HG03060 (cell line): ENCODE results near the gene DEXI.
A peak's percentile ranks its signal among the peaks of the same experiment; 100 is the strongest.
"Not testable (repeated sequence)": the region's sequence is repeated elsewhere in the genome, so short reads cannot be mapped to it uniquely, and the experiment has no call there.

Source experiments
- ATAC-seq: cut with Tn5 transposase; IDR thresholded peaks from one replicate; pipeline ENCODE4 v1.9.1; 2021; ENCODE audit warnings: low read depth, moderate number of reproducible peaks; ENCODE audit not compliant: unreplicated experiment

The DEXI gene

DNA sequence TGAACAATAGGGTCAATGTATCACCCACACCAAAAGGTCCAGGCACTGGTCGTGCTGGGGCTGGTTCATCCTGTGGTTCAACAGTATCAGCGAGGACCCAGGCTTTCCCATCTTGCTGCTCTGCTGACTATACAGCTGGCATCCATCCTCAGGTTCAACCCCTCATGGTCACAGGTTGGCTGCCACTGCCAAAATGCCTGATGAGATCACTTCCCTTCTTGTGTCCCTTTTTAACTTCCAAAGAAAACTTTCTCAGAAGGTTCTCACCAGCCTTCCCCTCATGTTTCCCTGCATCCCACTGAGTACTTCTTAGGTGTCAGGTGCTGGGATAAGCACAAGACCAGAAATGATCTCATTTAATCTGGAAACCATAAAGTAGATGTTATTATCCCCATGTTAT is 27.8 kb upstream of the DEXI start:
- no peak for ATAC-seq

DNA sequence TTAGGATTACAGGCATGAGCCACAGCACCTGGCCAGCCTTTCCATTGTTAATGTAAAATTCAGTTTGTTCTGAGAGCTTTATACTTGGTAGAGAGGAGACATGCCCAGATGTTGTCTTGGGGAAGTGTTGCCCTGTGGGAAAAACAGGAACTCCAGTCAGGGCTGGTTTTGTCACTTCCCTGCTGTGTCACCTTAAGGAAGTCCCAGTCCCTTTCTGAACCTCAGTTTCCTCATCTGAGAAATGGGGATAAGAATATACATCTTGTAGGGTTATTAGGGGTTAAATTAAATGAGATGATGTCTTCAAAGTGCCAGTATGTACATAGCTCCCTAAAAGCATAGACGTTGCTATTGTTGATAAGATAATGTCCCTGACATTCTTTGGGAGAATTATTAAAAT is 27.3 kb upstream of the DEXI start:
- ATAC-seq, result no peak

DNA sequence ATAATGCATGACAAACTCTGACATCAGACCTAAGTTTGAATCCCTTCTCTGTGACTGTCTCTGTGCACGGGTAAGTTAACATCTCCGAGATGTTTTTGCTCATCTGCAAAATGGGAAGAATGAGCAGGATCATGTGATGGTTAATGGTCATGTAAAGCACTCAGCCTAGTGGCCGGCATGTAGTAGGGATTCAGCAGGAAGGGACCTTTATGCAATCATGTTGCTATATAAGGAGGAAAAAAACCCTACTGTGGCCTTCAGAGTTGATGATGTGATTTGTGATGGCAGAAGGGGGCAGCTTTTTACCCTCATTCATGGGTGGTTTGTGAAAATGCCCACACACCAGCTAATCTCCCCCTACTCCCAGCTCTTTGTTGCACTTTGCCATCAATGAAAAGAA is 26.2 kb upstream of the DEXI start:
- no peak for ATAC-seq

DNA sequence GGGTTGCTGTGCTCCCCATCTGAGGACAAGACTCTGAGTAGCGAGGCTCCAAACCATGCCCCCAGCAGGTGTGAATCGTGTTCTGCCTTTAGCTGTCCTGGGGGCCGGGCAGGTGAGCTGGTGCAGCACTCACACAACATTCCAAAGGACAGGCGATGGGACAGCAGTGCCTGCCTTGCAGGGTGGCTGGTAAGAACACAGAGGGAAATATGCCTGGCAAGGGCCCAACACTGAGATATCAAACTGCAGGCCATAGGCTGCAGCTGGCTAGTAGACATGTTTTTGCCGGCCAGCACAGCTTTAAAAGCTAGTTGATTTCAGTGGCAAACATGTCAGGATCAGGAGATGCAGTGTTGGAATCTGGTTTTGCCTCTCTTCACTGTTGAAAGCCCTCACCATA is 25.7 kb upstream of the DEXI start:
- ATAC-seq, result no peak

DNA sequence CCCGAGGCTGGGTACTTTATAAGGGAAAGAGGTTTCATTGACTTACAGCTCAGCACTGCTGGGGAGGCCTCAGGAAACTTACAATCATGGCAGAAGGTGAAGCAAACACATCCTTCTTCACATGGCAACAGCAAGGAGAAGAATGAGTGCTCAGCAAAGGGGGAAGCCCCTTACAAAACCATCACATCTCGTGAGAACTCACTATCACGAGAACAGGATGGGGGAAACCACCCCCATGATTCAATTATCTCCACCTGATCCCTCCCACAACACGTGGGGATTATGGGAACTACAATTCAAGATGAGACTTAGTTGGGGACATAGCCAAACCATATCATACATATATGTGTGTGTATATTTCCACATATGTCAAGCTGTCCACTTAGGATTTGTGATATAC is 24.3 kb upstream of the DEXI start:
- not testable (repeated sequence) for ATAC-seq

DNA sequence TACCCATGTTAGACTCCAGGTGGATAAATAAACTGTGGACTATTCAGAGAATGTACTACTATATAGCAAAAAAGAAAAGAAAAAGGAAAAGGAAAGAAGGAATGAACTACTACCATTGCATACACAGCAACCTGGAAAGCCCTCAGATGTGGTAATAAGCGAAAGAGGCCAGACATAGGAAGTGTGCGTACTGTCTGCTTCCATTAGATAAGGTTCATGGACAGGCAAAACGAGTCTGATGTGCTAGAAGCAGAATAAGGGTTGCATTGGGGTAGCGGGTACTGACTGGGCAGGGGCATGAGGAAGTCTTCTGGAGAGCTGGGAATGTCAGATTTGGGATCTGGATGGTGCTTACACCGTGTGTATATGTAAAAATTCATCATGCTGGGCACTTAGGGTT is 23.9 kb upstream of the DEXI start:
- no peak for ATAC-seq

DNA sequence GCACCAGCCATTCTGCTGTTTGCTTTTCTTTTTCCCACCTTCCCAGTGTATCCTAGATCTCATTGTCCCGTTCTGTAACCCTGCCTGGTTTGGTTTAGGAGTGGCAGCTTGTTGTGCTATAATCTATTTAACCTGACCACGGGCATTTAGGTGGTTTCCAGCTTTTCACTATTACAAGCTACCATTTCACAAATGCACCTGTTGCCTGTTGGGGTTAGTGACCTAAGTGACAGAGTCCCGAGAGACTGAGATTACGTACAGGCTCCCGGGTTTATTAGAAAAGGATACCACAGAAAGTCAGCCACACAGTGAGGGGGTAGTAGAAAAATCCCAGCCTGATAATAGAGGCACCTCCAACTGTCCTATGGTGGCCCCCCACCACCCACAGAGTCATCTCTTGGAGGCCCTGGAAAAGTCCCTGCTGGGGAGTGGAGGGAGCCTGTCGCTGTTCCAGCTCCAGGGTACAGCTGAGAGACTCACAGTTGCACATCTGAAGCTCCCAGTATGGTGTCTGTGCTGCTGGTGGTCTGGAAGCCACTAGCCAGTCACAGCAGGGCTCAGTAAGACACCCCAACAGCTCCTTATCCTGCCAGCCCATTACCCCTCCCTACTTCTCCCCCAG is 23.3 kb upstream of the DEXI start:
- ATAC-seq, result peak; percentile 64

DNA sequence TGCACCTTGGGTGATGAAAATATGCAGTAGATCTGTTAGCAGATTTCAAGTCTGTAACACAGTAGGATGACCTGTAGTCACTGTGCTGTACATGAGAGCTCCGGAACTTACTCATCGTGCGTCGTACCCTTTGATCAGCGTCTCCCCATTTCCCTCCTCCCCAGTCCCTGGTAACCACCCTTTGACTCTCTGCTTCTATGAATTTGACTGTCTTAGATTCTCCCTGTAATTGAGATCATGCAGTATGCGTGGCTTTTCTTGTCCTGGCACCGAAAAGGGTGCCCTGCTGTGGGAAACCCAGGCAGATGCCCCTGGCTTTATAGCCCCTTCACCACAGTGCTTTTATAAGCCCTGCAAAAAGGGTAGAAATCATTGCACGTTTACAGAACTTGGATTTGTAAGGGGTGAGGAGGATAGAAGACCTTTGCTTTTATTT is 22.6 kb upstream of the DEXI start:
- no peak for ATAC-seq

DNA sequence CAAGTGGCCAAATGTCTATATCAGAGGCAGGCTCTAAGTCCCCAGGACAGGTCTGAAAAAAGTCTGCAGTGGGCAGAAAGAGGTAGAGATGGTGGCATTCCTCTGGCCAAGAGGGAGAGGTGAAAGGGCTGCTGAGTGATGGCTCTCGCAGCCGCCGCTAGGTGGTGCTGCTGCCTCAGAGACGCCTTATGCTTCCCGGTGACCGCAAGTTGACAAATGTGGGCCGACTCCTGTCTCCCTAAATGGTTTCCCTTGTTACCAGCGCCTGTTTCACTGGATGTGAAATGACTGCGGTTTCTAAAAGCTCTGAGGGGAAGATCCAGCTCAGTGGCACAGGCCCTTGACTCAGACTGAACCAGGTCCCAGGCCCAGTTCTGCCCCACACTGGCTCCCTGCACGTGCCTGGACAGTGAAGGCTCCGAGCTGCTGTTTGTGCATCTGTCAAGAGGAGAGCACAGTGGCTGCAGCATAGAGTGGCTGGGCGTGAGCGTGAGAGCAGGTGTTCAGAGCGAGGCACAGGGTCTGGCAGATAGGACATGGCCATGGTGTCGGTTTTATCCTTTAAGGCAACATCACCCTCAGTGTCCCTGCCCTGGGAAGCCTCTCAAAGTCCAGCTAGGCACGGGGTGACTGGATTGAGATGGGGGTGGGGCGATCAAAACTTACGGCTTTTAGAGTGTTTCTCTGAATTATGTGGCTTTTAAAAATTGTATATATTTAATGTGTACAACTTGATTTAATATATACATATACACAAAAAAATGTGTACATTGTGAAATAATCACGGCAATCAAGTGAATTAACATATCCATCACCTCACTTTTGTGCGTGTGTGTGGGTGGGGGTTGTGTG is 22.0 kb upstream of the DEXI start:
- no peak for ATAC-seq

DNA sequence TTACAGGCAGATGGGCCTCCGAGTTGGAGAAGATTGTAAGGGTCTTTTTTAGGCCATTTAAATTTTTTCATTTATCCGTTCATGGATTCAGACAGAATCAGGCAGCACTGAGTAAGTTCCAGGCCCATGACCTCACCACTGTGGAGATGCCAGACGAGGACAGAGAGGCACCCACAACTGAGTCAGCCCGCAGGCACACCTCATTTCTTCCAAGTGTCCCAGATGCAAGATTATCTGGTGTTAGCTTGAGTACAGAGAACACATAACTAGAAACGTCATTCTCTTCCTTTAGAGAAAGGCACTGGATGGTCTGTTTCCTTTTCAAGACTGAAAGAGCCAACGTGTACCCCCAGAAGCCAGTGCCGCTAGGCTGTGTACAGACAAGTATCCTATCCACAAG is 19.0 kb upstream of the DEXI start:
- ATAC-seq, result no peak

DNA sequence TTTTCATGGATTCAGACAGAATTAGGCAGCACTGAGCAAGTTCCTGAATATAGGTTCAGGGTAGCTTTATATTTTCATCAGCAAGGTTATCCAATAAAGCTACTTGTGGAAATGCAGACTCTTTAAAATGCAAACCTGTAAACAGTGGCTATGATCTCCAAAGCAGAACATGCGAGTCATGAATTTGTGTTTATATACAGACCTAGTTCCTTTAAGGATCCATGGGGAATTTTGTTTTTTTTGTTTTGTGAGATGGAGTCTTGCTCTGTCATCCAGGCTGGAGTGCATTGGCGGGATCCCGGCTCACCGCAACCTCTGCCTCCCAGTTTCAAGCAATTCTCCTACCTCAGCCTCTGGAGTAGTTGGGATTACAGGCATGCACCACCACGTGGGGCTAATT is 16.9 kb upstream of the DEXI start:
- no peak for ATAC-seq

DNA sequence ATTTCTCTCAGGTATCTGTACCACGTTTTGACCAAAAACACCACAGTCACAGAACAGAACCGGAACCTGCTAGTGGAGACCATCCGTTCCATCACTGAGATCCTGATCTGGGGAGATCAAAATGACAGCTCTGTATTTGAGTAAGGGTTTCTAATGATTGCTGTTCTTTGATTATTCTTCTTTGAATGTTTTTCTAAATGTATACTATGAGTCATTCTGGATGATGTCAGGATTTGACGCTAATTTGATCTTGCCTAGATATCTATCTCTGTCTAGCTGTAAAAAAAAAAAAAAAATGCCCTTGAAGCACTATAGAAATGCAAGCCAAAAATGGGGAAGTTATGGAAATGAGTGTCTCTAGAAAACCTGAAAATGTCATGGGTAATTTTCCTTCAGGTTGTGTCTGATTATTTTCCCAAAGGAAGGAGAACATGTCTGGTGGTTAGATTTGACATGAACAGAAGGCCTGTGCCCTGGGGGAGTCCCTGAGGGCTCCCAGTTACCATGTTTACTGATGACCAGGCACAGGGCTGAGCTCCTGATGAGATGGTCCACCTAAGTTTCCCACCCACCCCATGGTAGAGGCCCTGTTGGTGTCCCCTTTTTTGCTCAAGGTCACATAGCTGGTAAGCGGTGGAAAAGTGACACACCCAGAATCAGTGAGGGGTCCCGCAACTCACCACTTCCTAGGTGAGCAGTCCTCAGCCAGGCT is 15.7 kb upstream of the DEXI start:
- no peak for ATAC-seq

DNA sequence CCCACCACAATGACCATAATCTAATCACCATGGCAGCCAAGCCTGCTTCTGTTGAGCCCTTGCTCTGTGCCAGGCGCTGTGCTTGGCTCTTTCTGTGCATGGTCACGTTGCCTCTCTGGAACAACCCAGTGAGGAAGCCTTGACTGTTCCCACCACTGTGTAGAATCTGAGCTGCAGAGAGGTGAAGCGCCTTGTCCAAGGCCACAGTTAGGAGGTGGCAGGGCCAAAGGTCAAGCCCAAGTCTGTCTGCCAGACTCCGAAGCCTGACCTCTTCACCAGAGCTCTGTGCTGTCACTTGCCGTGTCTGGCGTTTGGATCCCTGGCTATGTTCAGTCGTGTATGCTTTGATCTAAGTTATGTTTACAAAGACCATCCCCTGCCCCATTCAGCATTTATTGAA is 12.6 kb upstream of the DEXI start:
- ATAC-seq, result no peak

DNA sequence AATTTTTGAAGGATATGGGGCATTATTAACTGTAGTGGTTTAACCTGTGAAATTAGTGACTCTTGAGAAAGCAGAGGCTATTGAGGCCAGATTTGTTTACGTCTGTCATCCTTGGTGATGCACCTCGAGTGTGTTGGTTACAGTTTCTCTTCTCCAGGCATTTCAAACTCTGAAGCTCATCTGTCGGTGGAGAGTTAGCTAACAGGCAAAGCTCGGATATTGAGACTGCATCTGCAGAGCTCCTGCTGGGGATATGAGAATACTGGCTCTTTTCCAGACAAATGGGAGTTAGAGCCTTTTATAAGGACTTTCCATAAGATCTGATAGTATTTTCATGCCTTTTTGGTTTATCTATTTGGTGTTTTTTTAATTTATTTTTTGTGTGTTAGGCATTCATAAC is 8.8 kb upstream of the DEXI start:
- ATAC-seq, result no peak

DNA sequence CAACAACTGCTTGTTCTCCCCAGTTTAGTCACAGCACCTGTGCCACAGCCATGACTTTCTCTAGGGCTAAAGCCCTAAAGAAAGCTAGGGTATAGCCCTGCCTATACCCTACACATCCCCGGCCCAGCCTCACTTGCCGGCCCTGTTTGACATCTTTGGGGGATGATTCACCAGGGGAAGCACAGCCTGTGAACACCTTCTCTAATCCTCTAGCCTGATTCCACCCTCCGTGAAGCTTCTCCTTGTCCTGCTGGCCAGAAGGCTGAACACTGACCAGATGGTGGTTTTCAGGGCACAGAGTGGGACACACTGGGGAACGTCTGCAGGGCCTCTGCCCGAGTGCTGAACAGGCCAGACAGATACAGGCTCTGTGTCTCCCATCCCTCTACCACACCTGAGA is 8.1 kb upstream of the DEXI start:
- no peak for ATAC-seq

DNA sequence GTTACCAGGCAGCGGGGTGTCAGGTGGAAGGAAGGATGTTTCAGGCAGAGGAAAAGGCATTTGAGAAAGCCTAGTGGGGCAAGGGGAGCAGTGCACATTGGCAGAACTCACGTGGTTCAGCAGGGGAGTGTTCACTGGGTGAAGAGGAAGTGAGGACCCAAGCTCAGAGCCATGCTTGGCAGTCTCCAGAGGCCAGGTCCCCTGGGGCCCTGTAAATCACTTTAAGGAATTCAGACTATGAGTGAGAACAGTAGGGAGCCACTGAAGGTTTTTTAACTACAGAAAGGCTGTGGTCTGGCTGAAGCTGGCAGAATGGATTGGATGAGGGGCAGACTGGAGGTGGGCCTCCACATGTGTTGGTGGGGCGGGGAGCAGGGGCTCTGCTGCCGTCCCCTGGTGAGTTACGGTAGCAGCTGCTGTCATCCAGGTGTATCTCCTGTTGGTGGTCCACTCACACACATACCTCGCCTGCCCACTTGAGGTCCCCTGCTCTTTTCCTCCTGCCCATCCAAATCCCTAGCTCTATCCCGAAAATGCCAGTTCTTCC is 7.2 kb upstream of the DEXI start:
- ATAC-seq, result peak; percentile 78

DNA sequence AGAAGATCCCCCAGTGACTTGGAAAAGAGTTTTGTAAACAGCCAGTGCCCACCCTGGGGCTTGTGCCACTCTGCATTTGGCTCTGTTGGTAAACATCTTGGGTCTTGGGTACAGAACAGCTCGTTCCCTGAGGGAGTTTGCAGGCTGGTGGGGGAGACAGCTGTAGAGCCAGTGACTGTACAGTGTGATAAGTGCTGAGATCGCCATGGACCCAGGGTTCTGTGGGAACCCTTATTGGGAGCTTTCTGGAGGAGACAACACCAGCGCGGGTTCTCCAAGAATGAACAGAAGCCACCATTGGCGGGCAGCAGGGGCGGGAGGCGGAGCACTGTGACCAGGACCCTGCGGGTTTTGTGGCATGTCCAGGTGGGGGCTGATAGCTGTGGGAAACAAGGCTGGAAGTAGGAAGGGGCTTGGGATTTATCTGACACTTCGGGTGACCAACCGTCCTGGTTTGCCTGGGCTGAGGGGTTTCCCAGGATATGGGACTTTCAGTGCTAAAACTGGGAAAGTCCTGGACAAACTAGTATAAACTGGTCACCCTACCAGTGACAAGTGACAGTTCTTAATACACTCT is 5.0 kb upstream of the DEXI start:
- ATAC-seq, result no peak

DNA sequence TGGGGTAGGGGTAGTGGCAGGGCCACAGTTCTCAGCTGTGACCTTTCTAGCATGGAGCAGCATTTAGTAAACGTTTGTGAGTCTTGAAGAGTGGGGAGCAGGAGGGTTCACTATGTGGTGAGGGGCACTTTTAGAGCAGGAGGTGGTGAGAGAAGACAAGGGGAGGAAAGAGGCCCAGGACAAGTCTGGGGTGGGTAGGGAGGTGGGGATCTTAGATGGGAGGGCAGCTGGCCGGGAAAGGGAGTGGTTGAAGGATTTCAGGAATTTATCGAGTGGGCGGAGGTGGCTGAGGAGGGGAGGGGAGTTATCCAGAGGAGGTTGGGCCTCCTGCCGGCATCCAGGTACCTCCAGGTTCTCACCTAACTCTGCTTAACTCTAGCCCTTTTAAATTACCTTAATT is 4.0 kb upstream of the DEXI start:
- no peak for ATAC-seq

DNA sequence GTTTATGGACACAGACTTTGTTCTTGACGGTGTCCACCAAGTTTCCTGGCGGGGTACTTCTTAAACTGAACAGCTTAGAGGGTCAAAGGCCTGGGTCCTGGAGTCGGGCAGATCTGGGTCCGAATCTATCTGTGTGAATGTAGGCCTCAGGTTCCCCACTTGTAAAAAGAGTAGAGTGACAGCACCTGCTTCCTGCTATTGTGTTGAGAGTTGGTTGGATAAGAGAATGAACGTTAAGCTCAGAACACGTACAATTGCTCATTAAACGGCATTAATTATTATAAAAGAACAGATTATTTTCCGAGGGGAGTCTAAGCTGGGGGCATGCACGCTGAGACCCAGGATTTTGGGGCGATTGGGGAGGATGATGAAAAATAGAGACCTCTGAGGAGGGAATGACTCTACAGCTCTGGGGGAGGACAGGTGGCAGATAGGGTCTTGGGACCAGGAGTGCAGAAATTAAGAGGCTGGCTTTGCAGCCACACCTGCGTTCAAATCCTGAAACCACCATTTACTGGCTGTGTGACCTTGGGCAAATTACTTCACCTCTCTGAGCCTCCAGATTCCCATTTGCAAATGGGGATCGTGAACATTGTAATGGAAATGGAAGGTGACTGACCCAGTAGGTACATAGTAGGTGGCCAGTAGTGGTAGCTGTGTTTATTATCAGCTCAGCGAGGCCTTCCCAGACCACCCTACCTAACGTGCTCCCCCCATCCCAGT is 3.0 kb upstream of the DEXI start:
- ATAC-seq, result no peak
